HepG2 (cell line): Measurements from ENCODE around the gene TMEM131L. TPM values are rescaled to one million over a fixed set of nuclear protein-coding genes. Genes with fewer than 3 reads are reported as not detected.

Experiments used
- ATAC-seq: fragments of 200-7000 bp; cut with Tn5 transposase; 3 replicates; pipeline ENCODE4 v1.9.1; 2020; ENCODE audit warnings: mild to moderate bottlenecking, moderate library complexity
- BruUV-seq: library from RNA; stranded (reverse); fragments of 400-500 nt; replicated peaks from 2 replicates; lab custom pipeline; 2021; lab: Mats Ljungman, UMichigan
- CTCF ChIA-PET: fragments of 300-600 bp; formaldehyde crosslinking; extraction: SDS; loops from one replicate; lab custom pipeline; 2021; ENCODE audit warnings: low total read pairs, inconsistent platforms, low intra/inter-chr PET ratio; lab: Yijun Ruan, JAX
- POLR2A ChIA-PET: fragments of 350-600 bp; sonication (Branson Sonifier 250); formaldehyde crosslinking; loops from one replicate; lab custom pipeline; 2020; ENCODE audit warnings: antibody characterized with exemption, inconsistent platforms; lab: Yijun Ruan, JAX
- DNase-seq: peaks from one replicate; pipeline ENCODE4 v3.0.0-alpha.2; 2015; ENCODE audit warnings: low spot score
- FAIRE-seq: peaks from 3 replicates; lab custom pipeline; 2011; peaks lifted over from hg19 to GRCh38; lab: Jason Lieb, UNC
- H2AFZ ChIP-seq: one replicate; pipeline ENCODE4 v1.6.1; 2011; ENCODE audit warnings: low read length, inconsistent platforms
- H3K27ac ChIP-seq: fragments of 300-600 bp; 3 replicates; pipeline ENCODE4 v1.8.0; 2011; ENCODE audit warnings: mixed run types, mild to moderate bottlenecking, mixed read lengths, low read length, inconsistent platforms; ENCODE audit not compliant: insufficient read depth; ENCODE audit errors: extremely low read length
- H3K27me3 ChIP-seq, 2 experiments: fragments of 200-600 bp in 1 of 2; 2 replicates in 1 of 2; 3 replicates in 1 of 2; pipeline versions ENCODE4 v1.6.0 to v1.8.0; 2011; ENCODE audit warnings: low read length in 2 of 2, mild to moderate bottlenecking in 2 of 2, moderate library complexity in 2 of 2, inconsistent platforms in 1 of 2; ENCODE audit not compliant: insufficient read depth in 2 of 2, control insufficient read depth in 1 of 2
- H3K36me3 ChIP-seq, 2 experiments: fragments of 200-600 bp in 1 of 2; replicated peaks in 1 of 2; 2 replicates in 1 of 2; 3 replicates in 1 of 2; pipeline versions ENCODE4 v1.5.1 to v1.8.0; 2011; ENCODE audit warnings: low read length in 2 of 2, inconsistent platforms in 1 of 2; ENCODE audit not compliant: insufficient read depth in 2 of 2, control insufficient read depth in 1 of 2
- H3K4me1 ChIP-seq: 2 replicates; pipeline ENCODE4 v1.5.1; 2012; ENCODE audit warnings: low read length, inconsistent platforms; ENCODE audit not compliant: insufficient read depth
- H3K4me2 ChIP-seq: 2 replicates; pipeline ENCODE4 v1.6.0; 2011; ENCODE audit warnings: low read depth, low read length, inconsistent platforms
- H3K4me3 ChIP-seq, 3 experiments: fragments of 200-600 bp in 1 of 3; sonication (generic), shearing (Covaris generic) in 1 of 3; replicated peaks in 1 of 3; 2 replicates each; pipeline ENCODE4 v1.5.1; 2011 to 2016; ENCODE audit warnings: low read length in 3 of 3, inconsistent platforms in 2 of 3, low read depth in 2 of 3, mild to moderate bottlenecking in 2 of 3, control low read depth in 1 of 3, mixed read lengths in 1 of 3; ENCODE audit not compliant: insufficient read depth in 1 of 3
- H3K79me2 ChIP-seq: one replicate; pipeline ENCODE4 v1.6.1; 2011; ENCODE audit warnings: low read length, inconsistent platforms; ENCODE audit not compliant: insufficient read depth
- H3K9ac ChIP-seq: 2 replicates; pipeline ENCODE4 v1.6.0; 2011; ENCODE audit warnings: mild to moderate bottlenecking, low read depth, low read length, inconsistent platforms; ENCODE audit not compliant: insufficient read depth
- H3K9me3 ChIP-seq: 2 replicates; pipeline ENCODE4 v1.5.1; 2012; ENCODE audit warnings: mild to moderate bottlenecking, low read length
- H4K20me1 ChIP-seq: 2 replicates; pipeline ENCODE4 v1.6.0; 2011; ENCODE audit warnings: inconsistent platforms, mild to moderate bottlenecking, low read length, moderate library complexity; ENCODE audit not compliant: insufficient read depth
- KLF13 ChIP-seq: sonication (generic); formaldehyde crosslinking; IDR thresholded peaks from 2 replicates; pipeline ENCODE4 v1.4.0; 2020; ENCODE audit warnings: mild to moderate bottlenecking, missing genetic modification reagents
- MIER3 ChIP-seq: IDR thresholded peaks from 2 replicates; pipeline ENCODE4 v1.6.1; 2016; ENCODE audit warnings: missing compliant biosample characterization, borderline replicate concordance
- YY1 ChIP-seq: IDR thresholded peaks from 2 replicates; pipeline ENCODE4 v1.6.1; 2011; ENCODE audit warnings: low read length, low read depth, moderate library complexity, mild to moderate bottlenecking; ENCODE audit not compliant: insufficient read depth, insufficient replicate concordance
- ZBTB1 ChIP-seq: sonication (generic); formaldehyde crosslinking; IDR thresholded peaks from 2 replicates; pipeline ENCODE4 v1.4.0; 2020; ENCODE audit warnings: missing genetic modification reagents, borderline replicate concordance
- ZNF292 ChIP-seq: sonication (generic); formaldehyde crosslinking; IDR thresholded peaks from 2 replicates; pipeline ENCODE4 v1.8.1; 2022; ENCODE audit warnings: mild to moderate bottlenecking, low read depth, missing genetic modification reagents, borderline replicate concordance
- ZNF33A ChIP-seq: sonication (generic); formaldehyde crosslinking; IDR thresholded peaks from 2 replicates; pipeline ENCODE4 v1.5.1; 2020; ENCODE audit warnings: missing genetic modification reagents, mild to moderate bottlenecking, moderate library complexity, borderline replicate concordance
- WGBS: methylation state at CpG from one replicate; pipeline ENCODE4 v1.1.6; 2017; ENCODE audit warnings: low lambda C conversion rate; 5-methylcytosine and 5-hydroxymethylcytosine counted together
- in situ Hi-C: cut with HindIII; loops from 2 replicates; pipeline ENCODE4 v1.10.0; 2017; ENCODE audit warnings: low pct_unique_long_range_greater_than_20kb; ENCODE audit not compliant: extremely low pct_ligation_motif_present
- intact Hi-C: fragments of 100-400 bp; cut with micrococcal nuclease; formaldehyde crosslinking; loops from one replicate; pipeline ENCODE4 v1.10.0; 2022; ENCODE audit not compliant: unreplicated experiment
- polyA plus RNA-seq, 8 experiments: library from polyadenylated mRNA; depleted of rRNA in 3 of 8; stranded (reverse) in 7 of 8; unstranded in 1 of 8; fragments of >200 nt; fragmentation: Illumina TruSeq in 4 of 8; extraction: Trizol in 4 of 8; gene quantifications; 2 replicates each; pipeline versions ENCODE4 v1.2.1 to v1.2.3, GENCODE V29; 2011 to 2016; ENCODE audit warnings: low read depth in 4 of 8, missing spikeins in 1 of 8, mixed read lengths in 1 of 8; ENCODE audit not compliant: insufficient read depth in 1 of 8
- total RNA-seq, 5 experiments: library from RNA; depleted of rRNA; stranded (reverse); fragments of >200 nt; fragmentation: Illumina TruSeq; extraction: Trizol; gene quantifications; 2 replicates each; pipeline ENCODE4 v1.2.3, GENCODE V29; 2016; ENCODE audit warnings: low read depth in 1 of 5
- TF ChIP-seq, protein P1 (sequence below): sonication (generic); formaldehyde crosslinking; IDR thresholded peaks from 2 replicates; pipeline ENCODE4 v1.5.1; 2020; ENCODE audit warnings: missing genetic modification reagents, mild to moderate bottlenecking, borderline replicate concordance
- TF ChIP-seq, protein P2 (sequence below): sonication (generic); formaldehyde crosslinking; IDR thresholded peaks from 2 replicates; pipeline ENCODE4 v1.5.0; 2020; ENCODE audit warnings: missing genetic modification reagents, mild to moderate bottlenecking, borderline replicate concordance
- TF ChIP-seq, protein P3 (sequence below): sonication (generic); formaldehyde crosslinking; IDR thresholded peaks from 2 replicates; pipeline ENCODE4 v1.8.0; 2022; ENCODE audit warnings: low read depth, missing genetic modification reagents
- TF ChIP-seq, protein P4 (sequence below): IDR thresholded peaks from 2 replicates; pipeline ENCODE4 v1.6.1; 2018; ENCODE audit warnings: missing genetic modification reagents, mild to moderate bottlenecking, missing compliant biosample characterization
- TF ChIP-seq, protein P5 (sequence below): sonication (generic); formaldehyde crosslinking; IDR thresholded peaks from 2 replicates; pipeline ENCODE4 v1.4.0; 2020; ENCODE audit warnings: mild to moderate bottlenecking, missing genetic modification reagents
- TF ChIP-seq, protein P6 (sequence below): sonication (generic); formaldehyde crosslinking; IDR thresholded peaks from 2 replicates; pipeline ENCODE4 v1.5.0; 2020; ENCODE audit warnings: mild to moderate bottlenecking, missing genetic modification reagents

Gene TMEM131L
- total and polyA plus RNA-seq, 2 of the 13 experiments (the other 11 are each of a cell fraction or from before 2014, with no cell fraction given): 2.2 to 4.5 TPM

DNA sequence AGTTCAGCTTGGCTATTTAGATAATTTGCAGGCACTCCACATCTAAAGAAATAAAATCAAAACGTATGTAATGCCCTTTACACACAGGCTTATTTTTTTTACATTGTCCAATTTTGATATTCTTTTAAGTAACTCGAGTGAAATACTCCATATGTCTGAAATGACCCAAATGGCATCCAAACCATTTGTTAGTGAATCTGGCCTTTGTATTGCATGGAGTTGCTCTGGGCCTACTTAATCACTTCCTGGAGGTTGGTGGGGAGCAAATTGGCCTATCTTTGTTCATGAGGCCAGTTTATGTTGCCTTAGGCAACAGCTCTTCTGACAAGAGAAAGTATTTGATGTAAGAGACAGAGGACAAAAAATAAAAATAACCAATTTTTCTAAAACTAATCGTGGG lies 47.6 kb upstream of the TMEM131L start (continued):
- TF ChIP-seq, protein P1, sequence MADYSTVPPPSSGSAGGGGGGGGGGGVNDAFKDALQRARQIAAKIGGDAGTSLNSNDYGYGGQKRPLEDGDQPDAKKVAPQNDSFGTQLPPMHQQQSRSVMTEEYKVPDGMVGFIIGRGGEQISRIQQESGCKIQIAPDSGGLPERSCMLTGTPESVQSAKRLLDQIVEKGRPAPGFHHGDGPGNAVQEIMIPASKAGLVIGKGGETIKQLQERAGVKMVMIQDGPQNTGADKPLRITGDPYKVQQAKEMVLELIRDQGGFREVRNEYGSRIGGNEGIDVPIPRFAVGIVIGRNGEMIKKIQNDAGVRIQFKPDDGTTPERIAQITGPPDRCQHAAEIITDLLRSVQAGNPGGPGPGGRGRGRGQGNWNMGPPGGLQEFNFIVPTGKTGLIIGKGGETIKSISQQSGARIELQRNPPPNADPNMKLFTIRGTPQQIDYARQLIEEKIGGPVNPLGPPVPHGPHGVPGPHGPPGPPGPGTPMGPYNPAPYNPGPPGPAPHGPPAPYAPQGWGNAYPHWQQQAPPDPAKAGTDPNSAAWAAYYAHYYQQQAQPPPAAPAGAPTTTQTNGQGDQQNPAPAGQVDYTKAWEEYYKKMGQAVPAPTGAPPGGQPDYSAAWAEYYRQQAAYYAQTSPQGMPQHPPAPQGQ (CRISPR knock-in tag): no peak
- TF ChIP-seq, protein P2, sequence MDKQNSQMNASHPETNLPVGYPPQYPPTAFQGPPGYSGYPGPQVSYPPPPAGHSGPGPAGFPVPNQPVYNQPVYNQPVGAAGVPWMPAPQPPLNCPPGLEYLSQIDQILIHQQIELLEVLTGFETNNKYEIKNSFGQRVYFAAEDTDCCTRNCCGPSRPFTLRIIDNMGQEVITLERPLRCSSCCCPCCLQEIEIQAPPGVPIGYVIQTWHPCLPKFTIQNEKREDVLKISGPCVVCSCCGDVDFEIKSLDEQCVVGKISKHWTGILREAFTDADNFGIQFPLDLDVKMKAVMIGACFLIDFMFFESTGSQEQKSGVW (CRISPR knock-in tag): no peak
- TF ChIP-seq, protein P3, sequence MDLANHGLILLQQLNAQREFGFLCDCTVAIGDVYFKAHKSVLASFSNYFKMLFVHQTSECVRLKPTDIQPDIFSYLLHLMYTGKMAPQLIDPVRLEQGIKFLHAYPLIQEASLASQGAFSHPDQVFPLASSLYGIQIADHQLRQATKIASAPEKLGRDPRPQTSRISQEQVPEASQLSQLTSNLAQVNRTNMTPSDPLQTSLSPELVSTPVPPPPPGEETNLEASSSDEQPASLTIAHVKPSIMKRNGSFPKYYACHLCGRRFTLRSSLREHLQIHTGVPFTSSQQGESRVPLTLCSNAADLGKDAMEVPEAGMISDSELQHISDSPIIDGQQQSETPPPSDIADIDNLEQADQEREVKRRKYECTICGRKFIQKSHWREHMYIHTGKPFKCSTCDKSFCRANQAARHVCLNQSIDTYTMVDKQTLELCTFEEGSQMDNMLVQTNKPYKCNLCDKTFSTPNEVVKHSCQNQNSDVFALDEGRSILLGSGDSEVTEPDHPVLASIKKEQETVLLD (CRISPR knock-in tag): no peak

DNA sequence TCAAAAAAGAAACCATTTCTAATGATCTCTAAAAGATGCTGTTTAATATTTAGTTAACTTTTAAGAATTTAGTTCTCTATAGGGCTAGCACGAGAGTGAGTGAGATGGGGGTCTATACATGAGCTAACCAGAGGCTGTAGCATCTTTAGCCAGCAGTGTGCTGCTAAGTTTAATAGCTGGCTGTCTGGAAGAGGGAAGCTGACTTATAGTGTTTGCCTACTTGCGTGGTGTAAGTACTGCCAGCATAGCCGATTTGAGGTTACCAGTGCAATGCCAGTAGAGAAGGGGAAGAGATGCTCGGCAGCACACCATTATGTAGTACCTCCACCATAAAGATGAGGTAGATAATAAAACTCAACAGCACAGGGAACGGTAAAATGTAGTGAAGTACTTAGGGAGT lies 47.1 kb upstream of the TMEM131L start:
- Histone ChIP-seq H3K4me3 (no peak overlapping the region), H3K9me3 (no peaks in the 10 kb centered on the region), H3K9ac (no peak overlapping the region), H3K36me3 (no peaks in the 10 kb centered on the region), H3K4me1 (no peaks in the 10 kb centered on the region), H3K79me2 (no peaks in the 10 kb centered on the region), H3K27ac (no peak overlapping the region), H2AFZ (no peak overlapping the region), H3K4me2 (no peak overlapping the region), H4K20me1 (no peaks in the 10 kb centered on the region), H3K27me3 (no peaks in the 10 kb centered on the region)
- intact Hi-C loops (no loop called here), in situ Hi-C loops (no loop called here)
- FAIRE-seq: no peak
- BruUV-seq: no TSS peak
- ATAC-seq: no peak
- ChIA-PET POLR2A (no interaction called here), CTCF (no interaction called here)
- WGBS: 64% methylated on average over 5 of the region's 5 CpGs
- DNase-seq: no peak
- TF ChIP-seq, protein P4, sequence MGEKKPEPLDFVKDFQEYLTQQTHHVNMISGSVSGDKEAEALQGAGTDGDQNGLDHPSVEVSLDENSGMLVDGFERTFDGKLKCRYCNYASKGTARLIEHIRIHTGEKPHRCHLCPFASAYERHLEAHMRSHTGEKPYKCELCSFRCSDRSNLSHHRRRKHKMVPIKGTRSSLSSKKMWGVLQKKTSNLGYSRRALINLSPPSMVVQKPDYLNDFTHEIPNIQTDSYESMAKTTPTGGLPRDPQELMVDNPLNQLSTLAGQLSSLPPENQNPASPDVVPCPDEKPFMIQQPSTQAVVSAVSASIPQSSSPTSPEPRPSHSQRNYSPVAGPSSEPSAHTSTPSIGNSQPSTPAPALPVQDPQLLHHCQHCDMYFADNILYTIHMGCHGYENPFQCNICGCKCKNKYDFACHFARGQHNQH (CRISPR knock-in tag): no peak
- TF ChIP-seq MIER3 (CRISPR knock-in tag) (no peak), ZBTB1 (CRISPR knock-in tag) (no peak), ZNF292 (CRISPR knock-in tag) (no peak), ZNF33A (CRISPR knock-in tag) (no peak), KLF13 (CRISPR knock-in tag) (no peak), YY1 (no peak)
- TF ChIP-seq, protein P5, sequence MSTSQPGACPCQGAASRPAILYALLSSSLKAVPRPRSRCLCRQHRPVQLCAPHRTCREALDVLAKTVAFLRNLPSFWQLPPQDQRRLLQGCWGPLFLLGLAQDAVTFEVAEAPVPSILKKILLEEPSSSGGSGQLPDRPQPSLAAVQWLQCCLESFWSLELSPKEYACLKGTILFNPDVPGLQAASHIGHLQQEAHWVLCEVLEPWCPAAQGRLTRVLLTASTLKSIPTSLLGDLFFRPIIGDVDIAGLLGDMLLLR (CRISPR knock-in tag): no peak
- TF ChIP-seq, protein P6, sequence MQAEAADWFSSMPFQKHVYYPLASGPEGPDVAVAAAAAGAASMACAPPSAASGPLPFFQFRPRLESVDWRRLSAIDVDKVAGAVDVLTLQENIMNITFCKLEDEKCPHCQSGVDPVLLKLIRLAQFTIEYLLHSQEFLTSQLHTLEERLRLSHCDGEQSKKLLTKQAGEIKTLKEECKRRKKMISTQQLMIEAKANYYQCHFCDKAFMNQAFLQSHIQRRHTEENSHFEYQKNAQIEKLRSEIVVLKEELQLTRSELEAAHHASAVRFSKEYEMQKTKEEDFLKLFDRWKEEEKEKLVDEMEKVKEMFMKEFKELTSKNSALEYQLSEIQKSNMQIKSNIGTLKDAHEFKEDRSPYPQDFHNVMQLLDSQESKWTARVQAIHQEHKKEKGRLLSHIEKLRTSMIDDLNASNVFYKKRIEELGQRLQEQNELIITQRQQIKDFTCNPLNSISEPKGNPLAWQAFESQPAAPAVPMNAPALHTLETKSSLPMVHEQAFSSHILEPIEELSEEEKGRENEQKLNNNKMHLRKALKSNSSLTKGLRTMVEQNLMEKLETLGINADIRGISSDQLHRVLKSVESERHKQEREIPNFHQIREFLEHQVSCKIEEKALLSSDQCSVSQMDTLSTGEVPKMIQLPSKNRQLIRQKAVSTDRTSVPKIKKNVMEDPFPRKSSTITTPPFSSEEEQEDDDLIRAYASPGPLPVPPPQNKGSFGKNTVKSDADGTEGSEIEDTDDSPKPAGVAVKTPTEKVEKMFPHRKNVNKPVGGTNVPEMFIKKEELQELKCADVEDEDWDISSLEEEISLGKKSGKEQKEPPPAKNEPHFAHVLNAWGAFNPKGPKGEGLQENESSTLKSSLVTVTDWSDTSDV (CRISPR knock-in tag): no peak
